Measurements from ENCODE around the gene CTNNA3.

CTNNA3 gene

DNA sequence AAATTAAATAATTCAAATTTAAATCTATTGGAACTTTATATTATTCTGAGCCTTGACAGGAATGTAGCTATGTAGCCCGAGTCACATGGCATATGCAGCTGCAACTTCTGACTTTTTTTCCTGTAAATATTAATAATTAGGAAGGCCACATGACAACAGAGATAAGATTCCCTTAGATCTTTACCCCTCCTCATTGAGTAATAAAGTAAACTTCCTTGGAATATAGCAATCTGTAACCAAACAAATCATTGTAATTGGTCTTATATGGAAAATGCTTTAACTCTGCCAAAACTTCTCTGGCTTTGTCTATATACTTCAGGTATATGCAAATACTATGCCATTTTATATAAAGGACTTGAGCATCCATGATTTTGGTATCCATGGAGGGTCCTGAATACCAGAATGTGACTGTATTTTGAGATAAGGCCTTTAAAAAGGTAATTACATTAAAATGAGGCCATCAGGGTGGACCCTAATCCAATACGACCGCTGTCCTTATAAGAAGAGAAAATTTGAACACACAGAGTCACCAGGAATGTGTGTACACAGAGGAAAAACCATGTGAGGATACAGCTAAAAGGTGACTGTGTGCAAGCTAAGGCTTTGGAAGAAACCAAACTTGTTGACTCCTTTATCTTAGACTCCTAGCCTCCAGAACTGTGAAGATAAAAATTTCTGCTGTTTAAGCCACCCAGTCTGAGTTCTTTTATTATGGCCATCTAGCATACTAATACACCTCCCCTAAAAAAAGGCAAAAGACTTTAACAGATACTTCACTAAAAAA, 222.0 kb downstream of the CTNNA3 start:
- Histone ChIP-seq H3K4me2 (ENCODE audit: low read depth, low read length, poor library complexity, severe bottlenecking) (no peak overlapping the region), H3K36me3 (ENCODE audit: insufficient read depth, low read length) (no peaks in the 10 kb centered on the region), H3K27me3 (ENCODE audit: insufficient read depth, low read length, poor library complexity, severe bottlenecking) (no peaks in the 10 kb centered on the region), H3K9me3 (ENCODE audit: insufficient read depth, low read depth, low read length) (no peaks in the 10 kb centered on the region), H3K4me1 (ENCODE audit: insufficient read depth, low read length, poor library complexity, severe bottlenecking) (no peaks in the 10 kb centered on the region), H3K79me2 (ENCODE audit: insufficient read depth, low read length) (no peaks in the 10 kb centered on the region), H3K9ac (ENCODE audit: low read depth, low read length, poor library complexity, severe bottlenecking) (no peak overlapping the region), H3K9me2 (replicated peaks; ENCODE audit: low read depth, low read length) (no peaks in the 10 kb centered on the region), H3F3A (ENCODE audit: low read depth) (no peaks in the 10 kb centered on the region), H4K20me1 (ENCODE audit: insufficient read depth, low read length, poor library complexity, severe bottlenecking) (no peaks in the 10 kb centered on the region), H3K4me3 (ENCODE audit: low read length, poor library complexity, severe bottlenecking) (no peak overlapping the region), H2AFZ (ENCODE audit: low read length) (no peak overlapping the region)
- TF ChIP-seq, protein P1, sequence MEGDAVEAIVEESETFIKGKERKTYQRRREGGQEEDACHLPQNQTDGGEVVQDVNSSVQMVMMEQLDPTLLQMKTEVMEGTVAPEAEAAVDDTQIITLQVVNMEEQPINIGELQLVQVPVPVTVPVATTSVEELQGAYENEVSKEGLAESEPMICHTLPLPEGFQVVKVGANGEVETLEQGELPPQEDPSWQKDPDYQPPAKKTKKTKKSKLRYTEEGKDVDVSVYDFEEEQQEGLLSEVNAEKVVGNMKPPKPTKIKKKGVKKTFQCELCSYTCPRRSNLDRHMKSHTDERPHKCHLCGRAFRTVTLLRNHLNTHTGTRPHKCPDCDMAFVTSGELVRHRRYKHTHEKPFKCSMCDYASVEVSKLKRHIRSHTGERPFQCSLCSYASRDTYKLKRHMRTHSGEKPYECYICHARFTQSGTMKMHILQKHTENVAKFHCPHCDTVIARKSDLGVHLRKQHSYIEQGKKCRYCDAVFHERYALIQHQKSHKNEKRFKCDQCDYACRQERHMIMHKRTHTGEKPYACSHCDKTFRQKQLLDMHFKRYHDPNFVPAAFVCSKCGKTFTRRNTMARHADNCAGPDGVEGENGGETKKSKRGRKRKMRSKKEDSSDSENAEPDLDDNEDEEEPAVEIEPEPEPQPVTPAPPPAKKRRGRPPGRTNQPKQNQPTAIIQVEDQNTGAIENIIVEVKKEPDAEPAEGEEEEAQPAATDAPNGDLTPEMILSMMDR (conservative IDR thresholded peaks at IDR 0.05; ENCODE audit: low read length) = no peak
- TF ChIP-seq EZH2phosphoT487 (IDR thresholded peaks at IDR 0.05; ENCODE audit: borderline replicate concordance) = no peak

DNA sequence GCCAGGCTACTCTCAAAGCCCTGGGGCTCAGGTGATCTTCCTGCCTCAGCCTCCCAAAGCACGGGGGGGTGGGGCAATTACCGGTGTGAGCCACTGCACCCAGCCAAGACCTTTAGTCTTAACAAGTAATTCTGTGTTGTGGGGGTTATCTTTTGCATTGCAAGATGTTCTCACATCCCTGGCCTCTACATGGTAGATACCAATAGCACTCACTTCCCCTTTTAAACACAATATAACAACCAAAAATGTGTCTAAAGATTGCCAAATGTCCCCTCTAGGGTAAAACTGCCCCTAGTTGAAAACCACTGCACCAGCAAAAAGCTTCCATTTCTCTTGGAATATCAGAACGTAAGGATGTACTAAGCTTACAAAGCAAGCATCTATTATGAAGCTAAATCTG, 225.0 kb downstream of the CTNNA3 start:
- H2AFZ ChIP-seq (ENCODE audit: low read length) = no peak overlapping the region
- H3K4me2 ChIP-seq (ENCODE audit: low read depth, low read length, poor library complexity, severe bottlenecking) = no peak overlapping the region
- TF ChIP-seq EZH2phosphoT487 (IDR thresholded peaks at IDR 0.05; ENCODE audit: borderline replicate concordance) = no peak
- TF ChIP-seq, protein P1 (conservative IDR thresholded peaks at IDR 0.05; ENCODE audit: low read length) = no peak
- no peaks in the 10 kb centered on the region for H3K9me3 ChIP-seq (ENCODE audit: insufficient read depth, low read depth, low read length)
- no peaks in the 10 kb centered on the region for H3K27me3 ChIP-seq (ENCODE audit: insufficient read depth, low read length, poor library complexity, severe bottlenecking)
- no peak overlapping the region for H3K9ac ChIP-seq (ENCODE audit: low read depth, low read length, poor library complexity, severe bottlenecking)
- no peaks in the 10 kb centered on the region for H3K9me2 ChIP-seq (replicated peaks; ENCODE audit: low read depth, low read length)
- no peaks in the 10 kb centered on the region for H3K79me2 ChIP-seq (ENCODE audit: insufficient read depth, low read length)
- no peak overlapping the region for H3K4me3 ChIP-seq (ENCODE audit: low read length, poor library complexity, severe bottlenecking)
- H4K20me1 ChIP-seq (ENCODE audit: insufficient read depth, low read length, poor library complexity, severe bottlenecking) = no peaks in the 10 kb centered on the region
- H3K36me3 ChIP-seq (ENCODE audit: insufficient read depth, low read length) = no peaks in the 10 kb centered on the region
- no peaks in the 10 kb centered on the region for H3F3A ChIP-seq (ENCODE audit: low read depth)
- no peaks in the 10 kb centered on the region for H3K4me1 ChIP-seq (ENCODE audit: insufficient read depth, low read length, poor library complexity, severe bottlenecking)

DNA sequence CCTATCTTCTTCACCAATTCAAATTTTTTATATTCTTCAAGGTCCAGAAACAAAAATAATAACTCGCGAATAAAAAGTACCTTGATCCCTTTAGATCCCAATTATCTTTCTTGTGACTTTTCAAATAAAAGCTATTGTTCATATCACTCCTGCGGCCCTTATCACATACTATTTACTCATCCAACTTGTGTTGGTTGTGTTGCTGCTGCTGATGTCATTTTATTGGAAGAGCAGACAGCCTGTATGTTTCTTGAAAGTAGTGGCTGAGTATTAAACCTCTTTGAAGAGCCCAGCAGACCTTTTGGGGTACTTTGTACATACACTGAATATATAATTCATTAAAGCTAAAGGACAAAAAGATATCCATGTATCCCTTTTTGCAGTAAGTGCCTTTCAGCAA, 231.7 kb downstream of the CTNNA3 start:
- TF ChIP-seq, protein P1 (conservative IDR thresholded peaks at IDR 0.05; ENCODE audit: low read length) = no peak
- TF ChIP-seq EZH2phosphoT487 (IDR thresholded peaks at IDR 0.05; ENCODE audit: borderline replicate concordance) = no peak
- H3F3A ChIP-seq (ENCODE audit: low read depth) = no peaks in the 10 kb centered on the region
- H3K4me2 ChIP-seq (ENCODE audit: low read depth, low read length, poor library complexity, severe bottlenecking) = no peak overlapping the region
- H3K9me2 ChIP-seq (replicated peaks; ENCODE audit: low read depth, low read length) = no peaks in the 10 kb centered on the region
- no peak overlapping the region for H3K9ac ChIP-seq (ENCODE audit: low read depth, low read length, poor library complexity, severe bottlenecking)
- no peak overlapping the region for H3K4me3 ChIP-seq (ENCODE audit: low read length, poor library complexity, severe bottlenecking)
- H3K79me2 ChIP-seq (ENCODE audit: insufficient read depth, low read length) = no peaks in the 10 kb centered on the region
- H3K4me1 ChIP-seq (ENCODE audit: insufficient read depth, low read length, poor library complexity, severe bottlenecking) = no peaks in the 10 kb centered on the region
- no peaks in the 10 kb centered on the region for H4K20me1 ChIP-seq (ENCODE audit: insufficient read depth, low read length, poor library complexity, severe bottlenecking)
- no peaks in the 10 kb centered on the region for H3K36me3 ChIP-seq (ENCODE audit: insufficient read depth, low read length)
- H3K9me3 ChIP-seq (ENCODE audit: insufficient read depth, low read depth, low read length) = no peaks in the 10 kb centered on the region
- no peak overlapping the region for H2AFZ ChIP-seq (ENCODE audit: low read length)
- no peaks in the 10 kb centered on the region for H3K27me3 ChIP-seq (ENCODE audit: insufficient read depth, low read length, poor library complexity, severe bottlenecking)
